ENCODE data around the gene PHACTR1.

Gene PHACTR1

GRCh38 chr6:13195803-13196202, 479.2 kb downstream of the PHACTR1 start:
- H3K4me1 ChIP-seq (ENCODE audit: control insufficient read depth in 1 of 2, insufficient read depth in 1 of 2, low read depth in 1 of 2, low read length in 1 of 2) = peaks cover 0 to 8% of the 10 kb centered on the region in 2 experiments

GRCh38 chr6:13198168-13198567, 481.6 kb downstream of the PHACTR1 start:
- Histone ChIP-seq H3K27ac (no peak overlapping the region), H3K4me1 (ENCODE audit: control insufficient read depth in 1 of 2, insufficient read depth in 1 of 2, low read depth in 1 of 2, low read length in 1 of 2) (peaks cover 15 to 23% of the 10 kb centered on the region in 2 experiments), H3K9me3 (no peaks in the 10 kb centered on the region), H3K4me3 (ENCODE audit: low read depth in 1 of 2, low read length in 1 of 2) (no peak overlapping the region), H3K27me3 (no peaks in the 10 kb centered on the region), H3K36me3 (no peaks in the 10 kb centered on the region)
- no peak for TF ChIP-seq CTCF (IDR thresholded peaks at IDR 0.05)

More at GRCh38 chr6:13195803-13196202, 479.2 kb downstream of the PHACTR1 start:
- no peak overlapping the region for H3K4me3 ChIP-seq (ENCODE audit: low read depth in 1 of 2, low read length in 1 of 2)
- TF ChIP-seq CTCF (IDR thresholded peaks at IDR 0.05) = no peak
- no peak overlapping the region for H3K27ac ChIP-seq
- no peaks in the 10 kb centered on the region for H3K27me3 ChIP-seq
- no peaks in the 10 kb centered on the region for H3K9me3 ChIP-seq
- no peaks in the 10 kb centered on the region for H3K36me3 ChIP-seq

- Histone ChIP-seq H3K36me3 (no peaks in the 10 kb centered on the region), H3K4me3 (ENCODE audit: low read depth in 1 of 2, low read length in 1 of 2) (no peak overlapping the region), H3K27me3 (no peaks in the 10 kb centered on the region), H3K27ac (peak overlapping the region; percentile 91), H3K9me3 (no peaks in the 10 kb centered on the region), H3K4me1 (ENCODE audit: control insufficient read depth in 1 of 2, insufficient read depth in 1 of 2, low read depth in 1 of 2, low read length in 1 of 2) (peaks cover 35 to 38% of the 10 kb centered on the region in 2 experiments)
- TF ChIP-seq CTCF (IDR thresholded peaks at IDR 0.05) = no peak
These were observed 484.8 kb downstream of the PHACTR1 start for GRCh38 chr6:13201336-13201735.

GRCh38 chr6:13203145-13203544, 486.6 kb downstream of the PHACTR1 start:
- Histone ChIP-seq H3K27me3 (no peaks in the 10 kb centered on the region), H3K4me1 (ENCODE audit: control insufficient read depth in 1 of 2, insufficient read depth in 1 of 2, low read depth in 1 of 2, low read length in 1 of 2) (peaks cover 35 to 38% of the 10 kb centered on the region in 2 experiments), H3K36me3 (no peaks in the 10 kb centered on the region), H3K27ac (peak overlapping the region; percentile 91), H3K9me3 (no peaks in the 10 kb centered on the region), H3K4me3 (ENCODE audit: low read depth in 1 of 2, low read length in 1 of 2) (peak overlapping the region in 1 of 2 experiments; percentile 25)
- peak; percentile 6 for TF ChIP-seq CTCF (IDR thresholded peaks at IDR 0.05)

- Histone ChIP-seq H3K4me3 (ENCODE audit: low read depth in 1 of 2, low read length in 1 of 2) (no peak overlapping the region), H3K27me3 (no peaks in the 10 kb centered on the region), H3K4me1 (ENCODE audit: control insufficient read depth in 1 of 2, insufficient read depth in 1 of 2, low read depth in 1 of 2, low read length in 1 of 2) (peaks cover 41 to 47% of the 10 kb centered on the region in 2 experiments), H3K9me3 (no peaks in the 10 kb centered on the region), H3K36me3 (no peaks in the 10 kb centered on the region), H3K27ac (peak overlapping the region; percentile 91)
- no peak for TF ChIP-seq CTCF (IDR thresholded peaks at IDR 0.05)
These were observed 488.5 kb downstream of the PHACTR1 start for GRCh38 chr6:13205106-13205505.

- H3K4me1 ChIP-seq (ENCODE audit: control insufficient read depth in 1 of 2, insufficient read depth in 1 of 2, low read depth in 1 of 2, low read length in 1 of 2) = peaks cover 28 to 35% of the 10 kb centered on the region in 2 experiments
- TF ChIP-seq CTCF (IDR thresholded peaks at IDR 0.05) = no peak
- H3K9me3 ChIP-seq = no peaks in the 10 kb centered on the region
- no peaks in the 10 kb centered on the region for H3K27me3 ChIP-seq
- H3K4me3 ChIP-seq (ENCODE audit: low read depth in 1 of 2, low read length in 1 of 2) = no peak overlapping the region
- no peak overlapping the region for H3K27ac ChIP-seq
- no peaks in the 10 kb centered on the region for H3K36me3 ChIP-seq
These were observed 495.5 kb downstream of the PHACTR1 start for GRCh38 chr6:13212096-13212495.
